Activated naive CD8-positive, alpha-beta T cell treated with anti-CD3 and anti-CD28 coated beads, Interleukin-2, amount 10 ng/mL, durations not matched to agents 7 days and 5 days (primary cell): ENCODE measurements around the gene GSTM2. TPM values are rescaled to one million over a fixed set of nuclear protein-coding genes. Genes with fewer than 3 reads are reported as not detected.

Source experiments
- total RNA-seq, 2 experiments: library from RNA; stranded (reverse); gene quantifications; one replicate each; pipeline ENCODE4 v1.2.3, GENCODE V29; 2021

GSTM2 gene
- total RNA-seq, 2 experiments from 2014 or later = 16.8 to 17.3 TPM

Other genes starting within 250 kb of the GSTM2 start
- gene PSMA5, start 241.6 kb upstream of the GSTM2 start, total RNA-seq = 100 to 1,000 TPM; 135 TPM
- not detected for gene SYPL2, start 201.5 kb upstream of the GSTM2 start, total RNA-seq
- 10 to 100 TPM; 10.4 to 12.4 TPM for gene ATXN7L2, start 184.2 kb upstream of the GSTM2 start, total RNA-seq
- 10 to 100 TPM; 24.3 to 25.1 TPM for gene CYB561D1, start 174.0 kb upstream of the GSTM2 start, total RNA-seq
- 1 to 10 TPM; 8.2 to 9.4 TPM for gene AMIGO1, start 158.3 kb upstream of the GSTM2 start, total RNA-seq
- gene GPR61, start 128.2 kb upstream of the GSTM2 start, total RNA-seq = under 1 TPM in 1 of 2 experiments, not detected in 1; 0.39 TPM
- 1 to 10 TPM; 8.0 to 8.2 TPM for gene GNAI3, start 119.4 kb upstream of the GSTM2 start, total RNA-seq
- under 1 TPM in 1 of 2 experiments, not detected in 1; 0.22 TPM for gene GNAT2, start 48.4 kb upstream of the GSTM2 start, total RNA-seq
- 100 to 1,000 TPM; 114 to 122 TPM for gene AMPD2, start 48.2 kb upstream of the GSTM2 start, total RNA-seq
- 1 to 10 TPM; 5.3 to 5.9 TPM for gene GSTM4, start 12.0 kb upstream of the GSTM2 start, total RNA-seq
- gene GSTM1, start 19.8 kb downstream of the GSTM2 start, total RNA-seq = not detected
- not detected for gene GSTM5, start 44.2 kb downstream of the GSTM2 start, total RNA-seq
- 1 to 10 TPM; 5.0 TPM for gene GSTM3, start 73.0 kb downstream of the GSTM2 start, total RNA-seq
- not detected for gene EPS8L3, start 95.9 kb downstream of the GSTM2 start, total RNA-seq
- 10 to 100 TPM; 42.7 to 45.1 TPM for gene CSF1, start 242.8 kb downstream of the GSTM2 start, total RNA-seq